Right cardiac atrium (tissue), 5 donors: Measurements from ENCODE around the gene TPGS2. TPM values are rescaled to one million over a fixed set of nuclear protein-coding genes. Genes with fewer than 3 reads are reported as not detected.
"Not testable (repeated sequence)": the region's sequence is repeated elsewhere in the genome, so short reads cannot be mapped to it uniquely, and the experiment has no call there.

Experiments used
- ATAC-seq, 2 donors: fragments of 200-7000 bp; cut with Tn5 transposase; one replicate each; pipeline versions ENCODE4 v1.8.0 to v1.9.1; 2020; ENCODE audit warnings: moderate library complexity in 2 of 2, mild to moderate bottlenecking in 1 of 2
- DNase-seq, 3 donors: peaks; one replicate each; pipeline ENCODE4 v3.0.0-alpha.2; 2020
- H3K27ac ChIP-seq: one replicate; pipeline ENCODE4 v1.5.1; 2013; ENCODE audit warnings: mild to moderate bottlenecking, low read length, control low read depth, moderate library complexity
- H3K27me3 ChIP-seq: one replicate; pipeline ENCODE4 v1.6.1; 2013; ENCODE audit not compliant: control insufficient read depth, insufficient read depth
- H3K4me1 ChIP-seq: one replicate; pipeline ENCODE4 v1.6.1; 2013; ENCODE audit warnings: low read length; ENCODE audit not compliant: control insufficient read depth, insufficient read depth
- H3K4me3 ChIP-seq: one replicate; pipeline ENCODE4 v1.5.1; 2013; ENCODE audit warnings: low read length, control low read depth
- H3K9me3 ChIP-seq: one replicate; pipeline ENCODE4 v1.6.1; 2013; ENCODE audit warnings: low read length; ENCODE audit not compliant: control insufficient read depth
- WGBS: extraction: QIAGEN DNeasy Blood & Tissue Kit; methylation state at CpG from one replicate; pipeline ENCODE4 v1.1.7; 2013; 5-methylcytosine and 5-hydroxymethylcytosine counted together
- intact Hi-C, 4 donors: fragments of 100-400 bp; cut with DNase I; formaldehyde crosslinking; loops; one replicate each; pipeline versions ENCODE4 v1.11.0 to v1.14.0; 2022 to 2023
- polyA plus RNA-seq: library from polyadenylated mRNA; stranded (reverse); fragments of 200-250 nt; gene quantifications from one replicate; pipeline ENCODE4 v1.2.3, GENCODE V29; 2013
- total RNA-seq, 4 donors: library from RNA; stranded (reverse); fragmentation: NEBNext Ultra II Directional; extraction: Animal tissue kit (Norgen Biotek cat#: 25700); gene quantifications; one replicate each; pipeline ENCODE4 v1.2.1, GENCODE V29; 2021
- donor health status: healthy with polysubstance abuse.
- donor health status: DM: no; HTN: yes; CAD: no.
- donor health status: DM: no; HTN: no; CAD: no.
- donor health status: DM: no; HTN: yes; CAD: no; lungs with severe emphysema.
- donor health status: DM: yes; HTN: yes; CAD: no.

The TPGS2 gene
- total and polyA plus RNA-seq, 5 donors, result 63.8 to 91.3 (median 74.2) TPM

DNA sequence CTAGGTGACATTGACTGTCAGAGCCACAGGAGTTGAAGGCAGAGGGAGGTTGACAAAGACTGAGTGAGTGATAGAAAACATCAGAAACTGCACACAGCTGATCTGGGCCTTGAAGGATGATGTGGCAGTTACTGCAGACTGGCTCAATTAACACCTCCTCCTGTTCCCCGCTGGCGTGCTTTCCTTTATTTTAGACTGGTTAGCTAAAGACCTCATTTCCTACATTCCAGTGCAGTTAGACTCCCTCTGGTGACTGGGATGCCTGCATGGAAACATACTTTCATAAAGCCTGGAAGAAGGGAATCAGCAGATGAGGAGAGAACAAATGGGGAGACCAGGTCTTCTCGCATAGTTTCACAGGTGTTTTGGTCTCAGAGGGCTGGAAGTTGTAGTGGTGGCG lies 7.1 kb downstream of the TPGS2 start:
- H3K27ac ChIP-seq, result no peak overlapping the region
- intact Hi-C loops, result no loop called here
- ATAC-seq, result no peak
- no peaks in the 10 kb centered on the region for H3K9me3 ChIP-seq
- WGBS, result 90% methylated on average over 4 of the region's 4 CpGs
- no peak overlapping the region for H3K4me3 ChIP-seq
- no peaks in the 10 kb centered on the region for H3K27me3 ChIP-seq
- no peak for DNase-seq
- no peaks in the 10 kb centered on the region for H3K4me1 ChIP-seq

- Histone ChIP-seq H3K9me3 (no peaks in the 10 kb centered on the region), H3K27me3 (no peaks in the 10 kb centered on the region), H3K4me1 (peaks cover 3% of the 10 kb centered on the region), H3K27ac (no peak overlapping the region), H3K4me3 (no peak overlapping the region)
- ATAC-seq (no peak), DNase-seq (no peak)
- intact Hi-C loops, result no loop called here
These were observed 9.2 kb downstream of the TPGS2 start for GRCh38 chr18:36819621-36820020.

- H3K9me3 ChIP-seq, result no peaks in the 10 kb centered on the region
- H3K27ac ChIP-seq, result no peak overlapping the region
- H3K4me3 ChIP-seq, result no peak overlapping the region
- H3K4me1 ChIP-seq, result peaks cover 3% of the 10 kb centered on the region
- ATAC-seq (no peak), DNase-seq (no peak)
- intact Hi-C loops, result no loop called here
- 95% methylated on average over 3 of the region's 3 CpGs for WGBS
- H3K27me3 ChIP-seq, result no peaks in the 10 kb centered on the region
These were observed 10.2 kb downstream of the TPGS2 start for GRCh38 chr18:36818652-36819051.

- no peaks in the 10 kb centered on the region for H3K9me3 ChIP-seq
- H3K4me1 ChIP-seq, result peaks cover 3% of the 10 kb centered on the region
- H3K27ac ChIP-seq, result no peak overlapping the region
- WGBS, result 80% methylated on average over 1 of the region's 1 CpG
- intact Hi-C loops, result no loop called here
- no peak overlapping the region for H3K4me3 ChIP-seq
- H3K27me3 ChIP-seq, result no peaks in the 10 kb centered on the region
- ATAC-seq (peak in 1 of 2 donors; percentile 20), DNase-seq (peak in 2 of 3 donors; percentile 59 to 60)
These were observed 11.8 kb downstream of the TPGS2 start for GRCh38 chr18:36817039-36817438.

- intact Hi-C loops, H3K9me3 ChIP-seq, ATAC-seq, H3K27me3 ChIP-seq, H3K4me3 ChIP-seq, H3K27ac ChIP-seq, DNase-seq, H3K4me1 ChIP-seq: not testable (repeated sequence)
These were observed 12.7 kb downstream of the TPGS2 start for GRCh38 chr18:36816096-36816495.

GRCh38 chr18:36814994-36815393 lies 13.8 kb downstream of the TPGS2 start:
- no peaks in the 10 kb centered on the region for H3K27me3 ChIP-seq
- H3K4me3 ChIP-seq, result no peak overlapping the region
- H3K9me3 ChIP-seq, result no peaks in the 10 kb centered on the region
- no peak for DNase-seq
- no peak overlapping the region for H3K27ac ChIP-seq
- peak; percentile 12 to 23 for ATAC-seq
- WGBS, result 22% methylated on average over 1 of the region's 1 CpG
- intact Hi-C loops, result no loop called here
- peaks cover 3% of the 10 kb centered on the region for H3K4me1 ChIP-seq

DNA sequence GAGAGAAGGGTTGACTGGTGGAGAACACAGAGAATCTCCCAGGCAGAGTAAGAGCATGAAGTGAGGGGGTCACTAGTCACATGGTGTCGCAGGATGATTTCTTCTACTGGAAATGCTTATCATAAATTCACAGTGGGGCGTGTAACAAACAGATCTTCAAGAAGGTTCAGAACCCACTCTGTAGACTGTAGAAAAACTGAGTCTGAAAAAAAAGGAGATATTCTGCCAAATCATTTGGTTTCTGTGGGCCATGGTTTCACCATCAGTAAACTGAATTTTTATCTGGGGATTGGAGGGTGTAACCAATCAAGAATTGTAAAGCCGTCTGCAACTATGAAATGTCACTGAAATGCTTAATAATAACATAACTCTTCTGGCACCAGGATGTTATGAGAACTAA lies 15.0 kb downstream of the TPGS2 start:
- intact Hi-C loops, result no loop called here
- H3K27me3 ChIP-seq, result no peaks in the 10 kb centered on the region
- DNase-seq, result no peak
- ATAC-seq, result no peak
- H3K27ac ChIP-seq, result no peak overlapping the region
- no peaks in the 10 kb centered on the region for H3K9me3 ChIP-seq
- H3K4me3 ChIP-seq, result no peak overlapping the region
- H3K4me1 ChIP-seq, result peaks cover 3% of the 10 kb centered on the region
- WGBS, result 82% methylated on average over 3 of the region's 3 CpGs

GRCh38 chr18:36813101-36813775 lies 15.6 kb downstream of the TPGS2 start:
- ATAC-seq, result no peak
- Histone ChIP-seq H3K9me3 (no peaks in the 10 kb centered on the region), H3K27me3 (no peaks in the 10 kb centered on the region), H3K4me1 (peaks cover 3% of the 10 kb centered on the region), H3K4me3 (no peak overlapping the region), H3K27ac (no peak overlapping the region)
- WGBS, result 79% methylated on average over 4 of the region's 4 CpGs
- intact Hi-C loops, result no loop called here
- DNase-seq, result no peak

DNA sequence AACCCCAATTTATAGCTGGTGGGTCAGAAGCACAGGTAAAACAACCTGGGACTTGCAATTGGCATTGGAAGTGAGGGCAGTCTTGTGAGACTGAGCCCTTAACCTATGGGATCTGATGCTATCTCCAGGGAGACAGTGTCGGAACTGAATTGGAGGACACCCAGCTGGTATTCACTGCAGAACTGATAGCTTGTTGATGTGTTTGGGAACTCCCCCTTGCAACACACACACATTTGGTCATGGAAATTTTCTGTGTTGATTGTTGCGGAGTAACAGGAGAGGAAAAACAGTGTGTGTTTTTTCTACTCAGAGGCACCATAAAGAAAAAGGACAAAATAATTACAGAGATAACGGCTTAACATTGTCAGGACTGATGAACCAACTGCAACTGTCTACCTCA lies 16.1 kb downstream of the TPGS2 start:
- H3K27ac ChIP-seq, result peak overlapping the region; percentile 66
- intact Hi-C loops, result no loop called here
- no peaks in the 10 kb centered on the region for H3K9me3 ChIP-seq
- DNase-seq, result peak in 1 of 3 donors; percentile 38
- H3K4me1 ChIP-seq, result peaks cover 3% of the 10 kb centered on the region
- no peaks in the 10 kb centered on the region for H3K27me3 ChIP-seq
- no peak overlapping the region for H3K4me3 ChIP-seq
- peak; percentile 62 to 69 for ATAC-seq
- WGBS, result 54% methylated on average over 3 of the region's 3 CpGs

DNA sequence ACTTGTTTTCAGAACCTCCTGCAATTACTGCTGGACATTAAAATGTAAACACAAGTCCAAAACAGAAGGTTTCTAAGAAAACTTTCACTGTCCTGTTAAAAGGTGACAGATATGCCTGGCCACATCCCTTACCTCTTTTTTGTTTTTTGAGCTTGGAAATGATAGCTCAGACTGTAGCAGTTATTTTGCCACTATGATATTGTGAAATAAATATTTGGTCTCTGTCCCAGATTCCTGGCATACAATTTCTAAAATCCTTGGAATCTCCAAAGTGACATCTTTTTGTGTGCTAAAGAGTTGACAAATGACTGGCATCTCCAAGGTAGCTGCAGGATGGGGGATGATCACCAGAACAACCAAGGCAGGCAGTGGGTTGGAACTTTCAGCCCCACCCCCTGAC lies 16.8 kb downstream of the TPGS2 start:
- Histone ChIP-seq H3K9me3 (no peaks in the 10 kb centered on the region), H3K4me1 (peaks cover 3% of the 10 kb centered on the region), H3K27me3 (no peaks in the 10 kb centered on the region), H3K4me3 (no peak overlapping the region), H3K27ac (peak overlapping the region; percentile 43)
- intact Hi-C loops, result no loop called here
- DNase-seq (no peak), ATAC-seq (no peak)

DNA sequence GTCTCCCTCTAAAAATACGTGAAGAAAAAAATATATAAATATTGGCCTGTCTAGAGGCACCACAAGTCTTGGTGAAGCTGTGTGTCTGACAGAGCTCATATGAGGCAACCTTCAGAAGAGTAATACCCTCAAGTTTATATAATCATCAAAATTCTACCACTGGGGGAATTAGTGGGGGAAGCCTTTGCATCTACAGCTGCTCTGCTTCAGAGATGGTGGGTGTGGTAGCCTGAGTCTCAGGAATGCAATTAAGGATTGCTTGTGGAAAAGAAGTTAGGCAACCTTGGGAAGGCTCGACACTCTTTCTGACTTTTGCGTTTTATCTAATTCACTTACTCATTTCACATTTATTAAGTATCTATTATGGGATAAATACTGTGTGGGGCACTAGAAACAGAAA lies 17.4 kb downstream of the TPGS2 start:
- 79% methylated on average over 3 of the region's 3 CpGs for WGBS
- H3K4me3 ChIP-seq, result no peak overlapping the region
- H3K4me1 ChIP-seq, result peaks cover 3% of the 10 kb centered on the region
- DNase-seq (no peak), ATAC-seq (peak in 1 of 2 donors; percentile 20)
- no peaks in the 10 kb centered on the region for H3K27me3 ChIP-seq
- H3K27ac ChIP-seq, result no peak overlapping the region
- intact Hi-C loops, result no loop called here
- no peaks in the 10 kb centered on the region for H3K9me3 ChIP-seq
